Smooth muscle cell (in vitro differentiated cells): ENCODE measurements around the gene C4orf50. TPM values are rescaled to one million over a fixed set of nuclear protein-coding genes. Genes with fewer than 3 reads are reported as not detected.

Source experiments
- DNase-seq: peaks from one replicate; lab custom pipeline; 2025; ENCODE audit not compliant: unreplicated experiment; lab: John Stamatoyannopoulos, UW
- H2AFZ ChIP-seq: fragments of 200-600 bp; sonication (generic); 2 replicates; pipeline ENCODE4 v1.6.0; 2016; ENCODE audit warnings: antibody characterized with exemption, low read depth, mild to moderate bottlenecking
- H3F3A ChIP-seq: fragments of 200-600 bp; sonication (generic); 2 replicates; pipeline ENCODE4 v1.6.0; 2017; ENCODE audit warnings: antibody characterized with exemption, low read depth
- H3K27ac ChIP-seq: fragments of 200-600 bp; sonication (generic); 2 replicates; pipeline ENCODE4 v1.5.1; 2016; ENCODE audit warnings: low read depth, mild to moderate bottlenecking
- H3K27me3 ChIP-seq: fragments of 200-600 bp; sonication (generic); 2 replicates; pipeline ENCODE4 v1.6.1; 2016; ENCODE audit warnings: low read depth, mild to moderate bottlenecking
- H3K36me3 ChIP-seq: fragments of 200-600 bp; sonication (generic); 2 replicates; pipeline ENCODE4 v1.5.1; 2016; ENCODE audit warnings: low read depth
- H3K4me1 ChIP-seq: fragments of 200-600 bp; sonication (generic); 2 replicates; pipeline ENCODE4 v1.5.1; 2016; ENCODE audit warnings: low read depth
- H3K4me2 ChIP-seq: fragments of 200-600 bp; sonication (generic); 2 replicates; pipeline ENCODE4 v1.6.0; 2016; ENCODE audit warnings: mild to moderate bottlenecking
- H3K4me3 ChIP-seq: fragments of 200-600 bp; sonication (generic); 2 replicates; pipeline ENCODE4 v1.5.1; 2016; ENCODE audit warnings: mild to moderate bottlenecking
- H3K79me2 ChIP-seq: fragments of 200-600 bp; sonication (generic); 2 replicates; pipeline ENCODE4 v1.6.0; 2016; ENCODE audit warnings: low read depth, mild to moderate bottlenecking
- H3K9ac ChIP-seq: fragments of 200-600 bp; sonication (generic); 2 replicates; pipeline ENCODE4 v1.6.0; 2016; ENCODE audit warnings: low read depth
- H3K9me3 ChIP-seq: fragments of 200-600 bp; sonication (generic); replicated peaks from 2 replicates; pipeline ENCODE4 v1.5.1; 2016; ENCODE audit warnings: low read depth
- H4K20me1 ChIP-seq: fragments of 200-600 bp; sonication (generic); 2 replicates; pipeline ENCODE4 v1.6.0; 2016; ENCODE audit warnings: low read depth
- CTCF ChIP-seq: fragments of 200-600 bp; sonication (generic); IDR thresholded peaks from 2 replicates; pipeline ENCODE4 v1.5.1; 2017; ENCODE audit warnings: borderline replicate concordance, mild to moderate bottlenecking, antibody characterized with exemption; ENCODE audit not compliant: insufficient read depth, poor library complexity, severe bottlenecking
- WGBS: methylation state at CpG from one replicate; pipeline ENCODE4 v1.1.7; 2016; ENCODE audit warnings: low lambda C conversion rate; 5-methylcytosine and 5-hydroxymethylcytosine counted together
- polyA plus RNA-seq: library from polyadenylated mRNA; unstranded; fragments of >200 nt; fragmentation: Nextera tagmentation; extraction: Ambion mirVana; gene quantifications from 2 replicates; pipeline ENCODE4 v1.2.1, GENCODE V29; 2016
- total RNA-seq: library from RNA; depleted of rRNA; stranded (reverse); fragments of >200 nt; gene quantifications from 2 replicates; pipeline ENCODE4 v1.2.3, GENCODE V29; 2014

The C4orf50 gene
- total and polyA plus RNA-seq, 2 experiments from 2014 or later = not detected

- WGBS = 56% methylated on average over 16 of the region's 16 CpGs
- no peak overlapping the region for H3K4me2 ChIP-seq
- H3F3A ChIP-seq = no peaks in the 10 kb centered on the region
- H3K27me3 ChIP-seq = peaks cover 3% of the 10 kb centered on the region
- no peak overlapping the region for H3K4me3 ChIP-seq
- DNase-seq = no peak
- no peaks in the 10 kb centered on the region for H3K4me1 ChIP-seq
- H3K36me3 ChIP-seq = no peaks in the 10 kb centered on the region
- no peaks in the 10 kb centered on the region for H4K20me1 ChIP-seq
- TF ChIP-seq CTCF = no peak
- H3K27ac ChIP-seq = no peak overlapping the region
- H3K9ac ChIP-seq = no peak overlapping the region
- H3K79me2 ChIP-seq = no peaks in the 10 kb centered on the region
- H3K9me3 ChIP-seq = no peaks in the 10 kb centered on the region
- no peak overlapping the region for H2AFZ ChIP-seq
These were observed 61.8 kb downstream of the C4orf50 start for GRCh38 chr4:5956285-5957021.

GRCh38 chr4:5955856-5956255 is 62.4 kb downstream of the C4orf50 start:
- Histone ChIP-seq H3K9ac (no peak overlapping the region), H3K27ac (no peak overlapping the region), H3K27me3 (peaks cover 3% of the 10 kb centered on the region), H3K4me1 (no peaks in the 10 kb centered on the region), H3F3A (no peaks in the 10 kb centered on the region), H3K4me2 (no peak overlapping the region), H4K20me1 (no peaks in the 10 kb centered on the region), H3K9me3 (no peaks in the 10 kb centered on the region), H2AFZ (no peak overlapping the region), H3K36me3 (no peaks in the 10 kb centered on the region), H3K79me2 (no peaks in the 10 kb centered on the region), H3K4me3 (no peak overlapping the region)
- DNase-seq = no peak
- TF ChIP-seq CTCF = no peak
- 96% methylated on average over 4 of the region's 4 CpGs for WGBS

GRCh38 chr4:5955201-5955821 is 62.9 kb downstream of the C4orf50 start:
- 83% methylated on average over 18 of the region's 18 CpGs for WGBS
- no peaks in the 10 kb centered on the region for H3K79me2 ChIP-seq
- H3K4me2 ChIP-seq = no peak overlapping the region
- no peak overlapping the region for H2AFZ ChIP-seq
- H3K27me3 ChIP-seq = peaks cover 6% of the 10 kb centered on the region
- H3K9ac ChIP-seq = no peak overlapping the region
- H3K9me3 ChIP-seq = no peaks in the 10 kb centered on the region
- H3K4me3 ChIP-seq = no peak overlapping the region
- H3K27ac ChIP-seq = no peak overlapping the region
- no peak for DNase-seq
- H3K36me3 ChIP-seq = no peaks in the 10 kb centered on the region
- no peaks in the 10 kb centered on the region for H4K20me1 ChIP-seq
- TF ChIP-seq CTCF = no peak
- no peaks in the 10 kb centered on the region for H3K4me1 ChIP-seq
- H3F3A ChIP-seq = no peaks in the 10 kb centered on the region
